Adrenal gland (tissue), 5 donors: ENCODE data around the gene ATXN7L1.

Source experiments
- CTCF ChIP-seq, 6 experiments: fragments of 450-650 bp in 4 of 6; fragments of 200-600 bp in 2 of 6; sonication (generic) in 1 of 6; IDR thresholded peaks; 1 replicate in 5 of 6; 2 replicates in 1 of 6; pipeline versions ENCODE4 v1.5.1 to v1.8.0; 2016 to 2021; ENCODE audit warnings: antibody characterized with exemption in 6 of 6, mild to moderate bottlenecking in 2 of 6, moderate library complexity in 1 of 6
- POLR2A ChIP-seq, 2 donors: fragments of 450-650 bp; IDR thresholded peaks; one replicate each; pipeline ENCODE4 v1.6.1; 2017; ENCODE audit warnings: antibody characterized with exemption in 2 of 2, mild to moderate bottlenecking in 2 of 2, moderate library complexity in 1 of 2
- donor health status: DM: no; HTN: no; CAD: no.

GRCh38 chr7:105872491-105872890 lies 3.9 kb downstream of the ATXN7L1 start:
- TF ChIP-seq CTCF (IDR thresholded peaks at IDR 0.05) (no peak), POLR2A (IDR thresholded peaks at IDR 0.05) (no peak)
